K562 (cell line): ENCODE measurements around the gene DVL3. TPM values are rescaled to one million over a fixed set of nuclear protein-coding genes. Genes with fewer than 3 reads are reported as not detected.
A peak's percentile ranks its signal among the peaks of the same experiment; 100 is the strongest.

Experiments used
- ATAC-seq: fragments of 200-7000 bp; cut with Tn5 transposase; 3 replicates; pipeline ENCODE4 v1.9.1; 2020; ENCODE audit warnings: moderate library complexity
- BruUV-seq: library from RNA; stranded (reverse); fragments of 400-500 nt; replicated peaks from 2 replicates; lab custom pipeline; 2021; lab: Mats Ljungman, UMichigan
- CTCF ChIA-PET: fragments of 300-600 bp; formaldehyde crosslinking; extraction: SDS; loops from one replicate; lab custom pipeline; 2021; ENCODE audit warnings: low intra/inter-chr PET ratio; lab: Yijun Ruan, JAX
- POLR2A ChIA-PET: fragments of 300-600, 350-650 bp; sonication (Branson Sonifier 250); formaldehyde crosslinking; extraction: SDS; loops from one replicate; lab custom pipeline; 2021; ENCODE audit warnings: antibody characterized with exemption, inconsistent platforms; lab: Yijun Ruan, JAX
- DNase-seq, 4 experiments: peaks; one replicate each; pipeline versions ENCODE4 v3.0.0 to v3.0.0-alpha.2; 2011 to 2018; ENCODE audit warnings: low spot score in 3 of 4, mixed read lengths in 3 of 4; ENCODE audit errors: extremely low read depth in 1 of 4
- FAIRE-seq: peaks from 2 replicates; lab custom pipeline; 2011; peaks lifted over from hg19 to GRCh38; lab: Jason Lieb, UNC
- H2AFZ ChIP-seq: 2 replicates; pipeline ENCODE4 v1.6.0; 2011; ENCODE audit warnings: low read depth, low read length, control low read depth, inconsistent platforms
- H3K27ac ChIP-seq: fragments of 200-600 bp; 3 replicates; pipeline ENCODE4 v1.8.0; 2011; ENCODE audit warnings: low read depth, mild to moderate bottlenecking, control low read depth, inconsistent platforms, low read length, moderate library complexity, mixed read lengths; ENCODE audit errors: extremely low read depth
- H3K27me3 ChIP-seq, 2 experiments: fragments of 300-600 bp in 1 of 2; 2 replicates in 1 of 2; 3 replicates in 1 of 2; pipeline versions ENCODE4 v1.6.0 to v1.8.0; 2011; ENCODE audit warnings: inconsistent platforms in 2 of 2, low read length in 2 of 2, mild to moderate bottlenecking in 1 of 2, mixed read lengths in 1 of 2, moderate library complexity in 1 of 2; ENCODE audit not compliant: control insufficient read depth in 2 of 2, insufficient read depth in 2 of 2
- H3K36me3 ChIP-seq: fragments of 300-600 bp; 3 replicates; pipeline ENCODE4 v1.8.0; 2011; ENCODE audit warnings: mild to moderate bottlenecking, low read length, inconsistent platforms; ENCODE audit not compliant: control insufficient read depth, insufficient read depth
- H3K4me1 ChIP-seq, 2 experiments: fragments of 200-600 bp in 1 of 2; replicated peaks in 1 of 2; 2 replicates in 1 of 2; 3 replicates in 1 of 2; pipeline versions ENCODE4 v1.5.1 to v1.8.0; 2011; ENCODE audit warnings: inconsistent platforms in 2 of 2, low read length in 2 of 2, mild to moderate bottlenecking in 1 of 2, mixed read lengths in 1 of 2, moderate library complexity in 1 of 2; ENCODE audit not compliant: control insufficient read depth in 2 of 2, insufficient read depth in 2 of 2
- H3K4me2 ChIP-seq: 2 replicates; pipeline ENCODE4 v1.6.1; 2011; ENCODE audit warnings: low read length, control low read depth, inconsistent platforms, mixed read lengths; ENCODE audit not compliant: insufficient read depth
- H3K4me3 ChIP-seq: fragments of 200-600 bp; sonication (generic), shearing (Covaris generic); 2 replicates; pipeline ENCODE4 v1.5.1; 2016; ENCODE audit warnings: control low read depth, inconsistent platforms
- H3K79me2 ChIP-seq: fragments of 200-600 bp; 3 replicates; pipeline ENCODE4 v1.8.0; 2011; ENCODE audit warnings: low read length, inconsistent platforms; ENCODE audit not compliant: control insufficient read depth, insufficient read depth
- H3K9ac ChIP-seq, 2 experiments: 2 replicates each; pipeline versions ENCODE4 v1.6.0 to v1.6.1; 2011; ENCODE audit warnings: low read depth in 2 of 2, low read length in 2 of 2, control low read depth in 1 of 2, inconsistent platforms in 1 of 2, mild to moderate bottlenecking in 1 of 2, mixed read lengths in 1 of 2; ENCODE audit not compliant: insufficient read depth in 1 of 2
- H3K9me1 ChIP-seq: one replicate; pipeline ENCODE4 v1.6.0; 2011; ENCODE audit warnings: inconsistent platforms, mild to moderate bottlenecking, low read length, moderate library complexity; ENCODE audit not compliant: control insufficient read depth, insufficient read depth
- H3K9me3 ChIP-seq: replicated peaks from 2 replicates; pipeline ENCODE4 v1.5.1; 2011; ENCODE audit warnings: low read depth, low read length, inconsistent platforms; ENCODE audit not compliant: control insufficient read depth, insufficient read depth
- H4K20me1 ChIP-seq: replicated peaks from 2 replicates; pipeline ENCODE4 v1.6.1; 2011; ENCODE audit warnings: low read length, inconsistent platforms, mixed read lengths; ENCODE audit not compliant: control insufficient read depth, insufficient read depth
- KLF1 ChIP-seq: fragments of 450-650 bp; IDR thresholded peaks from 2 replicates; pipeline ENCODE4 v1.6.1; 2016; ENCODE audit warnings: missing genetic modification characterization, missing compliant biosample characterization
- NBN ChIP-seq: fragments of 450-650 bp; IDR thresholded peaks from 2 replicates; pipeline ENCODE4 v1.6.1; 2016; ENCODE audit warnings: low read depth, mild to moderate bottlenecking
- SPI1 ChIP-seq: IDR thresholded peaks from 2 replicates; pipeline ENCODE4 v1.6.1; 2011; ENCODE audit warnings: low read depth, low read length, control low read depth, borderline replicate concordance
- ZNF561 ChIP-seq: fragments of 450-650 bp; formaldehyde crosslinking; conservative IDR thresholded peaks from 2 replicates; pipeline ENCODE4 v1.4.0; 2020; ENCODE audit warnings: mild to moderate bottlenecking, moderate library complexity
- WGBS: fragments of 100-300 bp; shearing (Covaris generic); methylation state at CpG from one replicate; pipeline ENCODE4 v1.1.6; 2016; ENCODE audit warnings: low coverage, mixed read lengths; ENCODE audit not compliant: insufficient coverage; ENCODE audit errors: missing lambda C conversion rate; 5-methylcytosine and 5-hydroxymethylcytosine counted together
- in situ Hi-C: fragments of 300-500 bp; cut with MboI; formaldehyde crosslinking; loops from 4 replicates; pipeline ENCODE4 v1.15.0; 2018; ENCODE audit warnings: inconsistent platforms, mixed read lengths
- intact Hi-C: fragments of 100-400 bp; cut with micrococcal nuclease; formaldehyde crosslinking; loops from 2 replicates; pipeline ENCODE4 v1.14.2; 2022
- polyA plus RNA-seq, 8 experiments: library from polyadenylated mRNA; depleted of rRNA in 4 of 8; stranded (reverse) in 5 of 8; unstranded in 3 of 8; fragments of >200 nt; fragmentation: Nextera tagmentation in 2 of 8; fragmentation: Illumina TruSeq in 1 of 8; extraction: Ambion mirVana in 2 of 8; extraction: Trizol in 1 of 8; gene quantifications; 2 replicates each; pipeline versions ENCODE4 v1.2.1 to v1.2.3, GENCODE V29; 2011 to 2014; ENCODE audit warnings: inconsistent platforms in 1 of 8, missing spikeins in 1 of 8
- total RNA-seq, 7 experiments: library from RNA; depleted of rRNA in 6 of 7; stranded (reverse); fragments of >200 nt in 6 of 7; fragmentation: Illumina TruSeq in 2 of 7; extraction: Trizol in 2 of 7; gene quantifications; 2 replicates each; pipeline versions ENCODE4 v1.2.1 to v1.2.3, GENCODE V29; 2011 to 2021; ENCODE audit warnings: low replicate concordance in 1 of 7

The DVL3 gene
- total and polyA plus RNA-seq, 9 of the 15 experiments (the other 6 are each of a cell fraction or from before 2014, with no cell fraction given), result 3.1 to 57.9 (median 20.1) TPM

GRCh38 chr3:184211718-184212117 is 56.5 kb downstream of the DVL3 start:
- intact Hi-C loops, result no loop called here
- H3K9me3 ChIP-seq, result no peaks in the 10 kb centered on the region
- H4K20me1 ChIP-seq, result no peaks in the 10 kb centered on the region
- CTCF ChIA-PET, result no interaction called here
- 17% methylated on average over 5 of the region's 5 CpGs for WGBS
- ATAC-seq (no peak), DNase-seq (no peak), FAIRE-seq (no peak)
- TF ChIP-seq ZNF561 (CRISPR knock-in tag) (no peak), KLF1 (tag) (no peak)
- H3K4me2 ChIP-seq, result no peak overlapping the region
- no TSS peak for BruUV-seq
- H3K4me1 ChIP-seq, result no peaks in the 10 kb centered on the region; a peak in 1 of 5 replicates
- H3K27ac ChIP-seq, result no peak overlapping the region
- no peak overlapping the region for H3K9ac ChIP-seq
- H3K4me3 ChIP-seq, result no peak overlapping the region
- in situ Hi-C loops, result no loop called here
- POLR2A ChIA-PET, result interaction anchor here (0.5 to 1.1 kb wide), 4 partner anchors 12 to 46 kb away, joined by 3 to 4 read pairs (median 3); no protein-coding TSS in a partner anchor
- no peak overlapping the region for H2AFZ ChIP-seq
- H3K79me2 ChIP-seq, result no peaks in the 10 kb centered on the region
- H3K27me3 ChIP-seq, result peaks cover 26 to 33% of the 10 kb centered on the region in 2 experiments; a peak in 4 of 5 replicates
- no peaks in the 10 kb centered on the region for H3K9me1 ChIP-seq
- H3K36me3 ChIP-seq, result no peaks in the 10 kb centered on the region

- Histone ChIP-seq H4K20me1 (no peaks in the 10 kb centered on the region), H3K9me1 (no peaks in the 10 kb centered on the region), H3K36me3 (no peaks in the 10 kb centered on the region), H3K27ac (no peak overlapping the region), H3K9me3 (no peaks in the 10 kb centered on the region), H3K27me3 (peaks cover 24 to 38% of the 10 kb centered on the region in 2 experiments; a peak in 4 of 5 replicates), H3K79me2 (no peaks in the 10 kb centered on the region), H3K9ac (no peak overlapping the region), H3K4me2 (no peak overlapping the region), H3K4me3 (no peak overlapping the region), H3K4me1 (no peaks in the 10 kb centered on the region), H2AFZ (no peak overlapping the region)
- no peak for ATAC-seq
- ChIA-PET POLR2A (interaction anchor here (0.5 to 1.5 kb wide), 3 partner anchors 9 to 357 kb away, joined by 3 read pairs; no protein-coding TSS in a partner anchor), CTCF (no interaction called here)
- 0% methylated on average over 4 of the region's 4 CpGs for WGBS
- intact Hi-C loops (no loop called here), in situ Hi-C loops (no loop called here)
- BruUV-seq, result no TSS peak
- DNase-seq, result no peak
- no peak for FAIRE-seq
- TF ChIP-seq SPI1, result 0 out of 2 replicates have a peak, but pooled peaks have one; percentile 24
- no peak for TF ChIP-seq NBN
These were observed 63.6 kb downstream of the DVL3 start for GRCh38 chr3:184218814-184219213.
